HepG2 (cell line): ENCODE measurements around the gene RNF113A. TPM values are rescaled to one million over a fixed set of nuclear protein-coding genes. Genes with fewer than 3 reads are reported as not detected.

Source experiments
- ATF7 ChIP-seq, 2 experiments: fragments of 450-650 bp in 1 of 2; sonication (generic) in 1 of 2; formaldehyde crosslinking in 1 of 2; IDR thresholded peaks; 2 replicates each; pipeline versions ENCODE4 v1.4.0 to v1.6.1; 2016 to 2020; ENCODE audit warnings: antibody characterized with exemption in 1 of 2, mild to moderate bottlenecking in 1 of 2, missing genetic modification reagents in 1 of 2
- BRD4 ChIP-seq: sonication (generic); formaldehyde crosslinking; IDR thresholded peaks from 2 replicates; pipeline ENCODE4 v1.4.0; 2020; ENCODE audit warnings: missing genetic modification reagents
- CREB3 ChIP-seq: sonication (generic); formaldehyde crosslinking; IDR thresholded peaks from 2 replicates; pipeline ENCODE4 v1.5.0; 2020; ENCODE audit warnings: missing genetic modification reagents
- CREBL2 ChIP-seq: sonication (generic); formaldehyde crosslinking; IDR thresholded peaks from 2 replicates; pipeline ENCODE4 v1.8.1; 2023; ENCODE audit warnings: missing genetic modification reagents, mild to moderate bottlenecking, borderline replicate concordance
- CSRNP1 ChIP-seq: sonication (generic); formaldehyde crosslinking; IDR thresholded peaks from 2 replicates; pipeline ENCODE4 v1.8.1; 2023; ENCODE audit warnings: mild to moderate bottlenecking, missing genetic modification reagents
- EED ChIP-seq: sonication (generic); formaldehyde crosslinking; IDR thresholded peaks from 2 replicates; pipeline ENCODE4 v1.5.0; 2020; ENCODE audit warnings: mild to moderate bottlenecking, missing genetic modification reagents
- FOXP4 ChIP-seq: sonication (generic); formaldehyde crosslinking; IDR thresholded peaks from 2 replicates; pipeline ENCODE4 v1.4.0; 2020; ENCODE audit warnings: missing genetic modification reagents
- KLF12 ChIP-seq: sonication (generic); formaldehyde crosslinking; IDR thresholded peaks from 2 replicates; pipeline ENCODE4 v1.4.0; 2020; ENCODE audit warnings: missing genetic modification reagents, borderline replicate concordance
- KLF16 ChIP-seq, 2 experiments: sonication (generic) in 1 of 2; formaldehyde crosslinking in 1 of 2; IDR thresholded peaks; 2 replicates each; pipeline versions ENCODE4 v1.6.1 to v1.8.0; 2016 to 2023; ENCODE audit warnings: missing genetic modification reagents in 2 of 2, missing compliant biosample characterization in 1 of 2
- RNF2 ChIP-seq: fragments of 450-650 bp; conservative IDR thresholded peaks from 2 replicates; pipeline ENCODE4 v1.6.1; 2016; ENCODE audit warnings: low read depth
- SMARCE1 ChIP-seq: fragments of 450-650 bp; IDR thresholded peaks from 2 replicates; pipeline ENCODE4 v1.6.1; 2017; ENCODE audit warnings: borderline replicate concordance
- SSRP1 ChIP-seq: IDR thresholded peaks from 2 replicates; pipeline ENCODE4 v1.6.1; 2016; ENCODE audit warnings: control low read depth
- TARDBP ChIP-seq: sonication (generic); formaldehyde crosslinking; IDR thresholded peaks from 2 replicates; pipeline ENCODE4 v1.8.0; 2022; ENCODE audit warnings: mild to moderate bottlenecking, missing genetic modification reagents
- THYN1 ChIP-seq: sonication (generic); formaldehyde crosslinking; IDR thresholded peaks from 2 replicates; pipeline ENCODE4 v1.8.1; 2023; ENCODE audit warnings: low read depth, mild to moderate bottlenecking, moderate library complexity, missing genetic modification reagents, borderline replicate concordance
- YEATS2 ChIP-seq: sonication (generic); formaldehyde crosslinking; IDR thresholded peaks from 2 replicates; pipeline ENCODE4 v1.4.0; 2020; ENCODE audit warnings: missing genetic modification reagents, borderline replicate concordance
- ZBTB20 ChIP-seq: sonication (generic); formaldehyde crosslinking; IDR thresholded peaks from 2 replicates; pipeline ENCODE4 v1.8.1; 2023; ENCODE audit warnings: missing genetic modification reagents, low read depth, mild to moderate bottlenecking, borderline replicate concordance
- ZFY ChIP-seq: sonication (generic); formaldehyde crosslinking; IDR thresholded peaks from 2 replicates; pipeline ENCODE4 v1.4.0; 2020; ENCODE audit warnings: missing genetic modification reagents
- ZNF17 ChIP-seq: sonication (generic); formaldehyde crosslinking; IDR thresholded peaks from 2 replicates; pipeline ENCODE4 v1.5.0; 2020; ENCODE audit warnings: mild to moderate bottlenecking, missing genetic modification reagents
- ZNF547 ChIP-seq: sonication (generic); formaldehyde crosslinking; IDR thresholded peaks from 2 replicates; pipeline ENCODE4 v1.5.1; 2020; ENCODE audit warnings: mild to moderate bottlenecking, missing genetic modification reagents
- ZNF576 ChIP-seq: sonication (generic); formaldehyde crosslinking; IDR thresholded peaks from 2 replicates; pipeline ENCODE4 v1.4.0; 2020; ENCODE audit warnings: mild to moderate bottlenecking, missing genetic modification reagents
- ZNF782 ChIP-seq: sonication (generic); formaldehyde crosslinking; IDR thresholded peaks from 2 replicates; pipeline ENCODE4 v1.4.0; 2020; ENCODE audit warnings: missing genetic modification reagents, mild to moderate bottlenecking, borderline replicate concordance
- ZNF816 ChIP-seq: sonication (generic); formaldehyde crosslinking; IDR thresholded peaks from 2 replicates; pipeline ENCODE4 v1.8.0; 2022; ENCODE audit warnings: missing genetic modification reagents, mild to moderate bottlenecking, borderline replicate concordance
- ZSCAN5A ChIP-seq: sonication (generic); formaldehyde crosslinking; IDR thresholded peaks from 2 replicates; pipeline ENCODE4 v1.8.0; 2022; ENCODE audit warnings: mild to moderate bottlenecking, missing genetic modification reagents, borderline replicate concordance
- polyA plus RNA-seq, 8 experiments: library from polyadenylated mRNA; depleted of rRNA in 3 of 8; stranded (reverse) in 7 of 8; unstranded in 1 of 8; fragments of >200 nt; fragmentation: Illumina TruSeq in 4 of 8; extraction: Trizol in 4 of 8; gene quantifications; 2 replicates each; pipeline versions ENCODE4 v1.2.1 to v1.2.3, GENCODE V29; 2011 to 2016; ENCODE audit warnings: low read depth in 4 of 8, missing spikeins in 1 of 8, mixed read lengths in 1 of 8; ENCODE audit not compliant: insufficient read depth in 1 of 8
- total RNA-seq, 5 experiments: library from RNA; depleted of rRNA; stranded (reverse); fragments of >200 nt; fragmentation: Illumina TruSeq; extraction: Trizol; gene quantifications; 2 replicates each; pipeline ENCODE4 v1.2.3, GENCODE V29; 2016; ENCODE audit warnings: low read depth in 1 of 5

The RNF113A gene
- total and polyA plus RNA-seq, 2 of the 13 experiments (the other 11 are each of a cell fraction or from before 2014, with no cell fraction given), result 14.0 to 15.4 TPM

- no peak for TF ChIP-seq ZNF816 (CRISPR knock-in tag)
- 0 out of 2 replicates have a peak, but pooled peaks have one; percentile 15 for TF ChIP-seq EED (CRISPR knock-in tag)
- TF ChIP-seq CREBL2 (CRISPR knock-in tag), result no peak
- TF ChIP-seq RNF2, result no peak
- TF ChIP-seq CREB3 (CRISPR knock-in tag), result peak; percentile 44; the same call in 1 of the 2 replicates
- TF ChIP-seq TARDBP, result no peak
- peak; percentile 45 for TF ChIP-seq FOXP4 (CRISPR knock-in tag)
- TF ChIP-seq KLF16 (CRISPR knock-in tag; IDR thresholded peaks at IDR 0.05), result peak in 1 of 2 experiments; percentile 80; a peak in 2 of 4 replicates
- TF ChIP-seq SSRP1 (CRISPR knock-in tag), result no peak
- TF ChIP-seq CSRNP1 (CRISPR knock-in tag), result no peak
- TF ChIP-seq SMARCE1, result no peak
- no peak for TF ChIP-seq ZBTB20 (CRISPR knock-in tag)
- TF ChIP-seq THYN1 (CRISPR knock-in tag), result no peak
- TF ChIP-seq ZNF547 (CRISPR knock-in tag), result no peak
- peak; percentile 98 for TF ChIP-seq ZFY (CRISPR knock-in tag)
- TF ChIP-seq BRD4, result no peak
- no peak for TF ChIP-seq ZNF782 (CRISPR knock-in tag)
- no peak for TF ChIP-seq ZNF576 (CRISPR knock-in tag)
- peak; percentile 23; the same call in 1 of the 2 replicates for TF ChIP-seq KLF12
- no peak for TF ChIP-seq ATF7 (IDR thresholded peaks at IDR 0.05)
- TF ChIP-seq ATF7 (CRISPR knock-in tag; IDR thresholded peaks at IDR 0.05), result no peak
- peak; percentile 82; the same call in 1 of the 2 replicates for TF ChIP-seq YEATS2 (CRISPR knock-in tag)
- TF ChIP-seq ZSCAN5A (CRISPR knock-in tag), result no peak
- TF ChIP-seq ZNF17 (CRISPR knock-in tag), result no peak
Observed at GRCh38 chrX:119871599-119872395, at the start of gene RNF113A, which contains the start of gene NDUFA1 (continued).
